ENCODE results near the gene ASGR2. TPM values are rescaled to one million over a fixed set of nuclear protein-coding genes. Genes with fewer than 3 reads are reported as not detected.

Gene ASGR2
- total RNA-seq, 1 donor from 2014 or later = 1.3 TPM

DNA sequence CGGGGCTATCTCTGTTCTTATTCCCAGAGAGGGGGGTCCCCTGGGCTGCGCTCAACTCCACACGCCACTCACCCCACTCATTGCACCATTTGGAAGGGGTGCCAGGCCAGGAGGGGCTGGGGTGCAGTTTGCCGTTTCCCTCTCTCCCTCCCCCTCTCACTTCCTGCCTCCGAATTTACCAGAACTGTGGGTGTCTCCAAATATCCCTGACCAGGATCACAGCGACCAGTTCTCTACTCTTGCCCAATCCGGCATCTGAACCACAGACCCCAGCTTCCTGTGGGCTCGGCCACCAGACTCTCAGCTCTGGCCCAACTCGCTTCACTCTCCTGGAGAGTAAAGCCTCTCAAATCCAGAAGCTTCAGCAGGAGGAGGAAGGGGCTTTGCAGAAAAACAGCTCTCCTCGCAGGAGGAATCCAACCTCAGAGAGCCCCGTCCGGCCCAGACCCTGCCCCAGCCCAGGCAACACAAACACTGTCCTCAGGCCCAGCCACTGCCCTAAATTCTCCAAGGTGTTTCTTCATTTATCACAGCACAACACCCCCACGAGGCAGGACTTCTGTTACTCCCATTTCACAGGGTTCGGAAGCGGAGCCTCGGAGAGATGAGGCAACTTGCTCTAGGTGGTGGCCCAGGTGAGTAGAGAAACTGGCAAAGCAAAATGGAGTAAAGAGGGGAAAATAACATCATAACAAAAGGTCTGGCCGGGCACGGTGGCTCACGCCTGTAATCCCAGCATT, 423 bp upstream of the ASGR2 start:
- no peaks in the 10 kb centered on the region for H3K36me3 ChIP-seq
- intact Hi-C loops (cut with DNase I) = no loop called here

DNA sequence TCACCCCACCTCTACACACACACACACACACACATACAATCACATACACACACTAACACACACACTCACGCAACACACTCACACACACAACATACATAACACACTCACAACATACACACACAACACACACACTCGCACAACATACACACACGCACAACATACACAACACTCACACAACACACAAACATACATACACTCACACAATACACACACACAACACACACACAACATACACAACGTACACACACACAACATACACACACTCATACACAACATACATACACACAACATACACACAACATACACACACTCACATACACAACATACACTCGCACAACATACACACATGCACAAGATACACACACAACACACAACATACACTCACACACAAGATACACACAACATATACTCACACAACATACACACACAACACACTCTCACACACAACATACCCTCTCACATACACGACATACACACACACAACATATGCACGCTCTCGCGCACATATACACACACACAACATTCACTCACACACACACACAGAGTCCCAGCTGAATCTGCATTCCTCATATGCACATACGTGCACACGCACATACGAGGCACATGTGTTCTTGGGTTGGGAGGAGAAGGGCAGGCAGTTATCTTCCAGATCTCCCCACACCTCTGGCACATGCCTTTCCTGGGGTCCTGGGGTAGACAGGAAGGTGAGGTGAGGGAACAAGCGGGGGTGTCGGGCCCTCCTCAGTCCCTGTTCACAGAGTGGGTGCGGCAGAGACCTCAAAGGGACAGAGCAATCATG, 1.1 kb downstream of the ASGR2 start:
- Histone ChIP-seq H3K9me3 (no peaks in the 10 kb centered on the region), H3K27ac (no peak overlapping the region), H3K27me3 (no peaks in the 10 kb centered on the region), H3K36me3 (no peaks in the 10 kb centered on the region), H3K4me3 (no peak overlapping the region), H3K4me1 (no peaks in the 10 kb centered on the region)
- DNase-seq (no peak), ATAC-seq (no peak)
- intact Hi-C loops (cut with DNase I) = no loop called here
- TF ChIP-seq, protein P1, sequence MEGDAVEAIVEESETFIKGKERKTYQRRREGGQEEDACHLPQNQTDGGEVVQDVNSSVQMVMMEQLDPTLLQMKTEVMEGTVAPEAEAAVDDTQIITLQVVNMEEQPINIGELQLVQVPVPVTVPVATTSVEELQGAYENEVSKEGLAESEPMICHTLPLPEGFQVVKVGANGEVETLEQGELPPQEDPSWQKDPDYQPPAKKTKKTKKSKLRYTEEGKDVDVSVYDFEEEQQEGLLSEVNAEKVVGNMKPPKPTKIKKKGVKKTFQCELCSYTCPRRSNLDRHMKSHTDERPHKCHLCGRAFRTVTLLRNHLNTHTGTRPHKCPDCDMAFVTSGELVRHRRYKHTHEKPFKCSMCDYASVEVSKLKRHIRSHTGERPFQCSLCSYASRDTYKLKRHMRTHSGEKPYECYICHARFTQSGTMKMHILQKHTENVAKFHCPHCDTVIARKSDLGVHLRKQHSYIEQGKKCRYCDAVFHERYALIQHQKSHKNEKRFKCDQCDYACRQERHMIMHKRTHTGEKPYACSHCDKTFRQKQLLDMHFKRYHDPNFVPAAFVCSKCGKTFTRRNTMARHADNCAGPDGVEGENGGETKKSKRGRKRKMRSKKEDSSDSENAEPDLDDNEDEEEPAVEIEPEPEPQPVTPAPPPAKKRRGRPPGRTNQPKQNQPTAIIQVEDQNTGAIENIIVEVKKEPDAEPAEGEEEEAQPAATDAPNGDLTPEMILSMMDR (IDR thresholded peaks at IDR 0.05) = no peak

More for the DNA sequence above, 423 bp upstream of the ASGR2 start:
- Histone ChIP-seq H3K9me3 (no peaks in the 10 kb centered on the region), H3K4me1 (no peaks in the 10 kb centered on the region), H3K27me3 (peaks cover 7% of the 10 kb centered on the region), H3K27ac (peak overlapping the region; percentile 9), H3K4me3 (no peak overlapping the region)
- DNase-seq (peak; percentile 64), ATAC-seq (peak; percentile 73)
- TF ChIP-seq, protein P1 (IDR thresholded peaks at IDR 0.05) = no peak

DNA sequence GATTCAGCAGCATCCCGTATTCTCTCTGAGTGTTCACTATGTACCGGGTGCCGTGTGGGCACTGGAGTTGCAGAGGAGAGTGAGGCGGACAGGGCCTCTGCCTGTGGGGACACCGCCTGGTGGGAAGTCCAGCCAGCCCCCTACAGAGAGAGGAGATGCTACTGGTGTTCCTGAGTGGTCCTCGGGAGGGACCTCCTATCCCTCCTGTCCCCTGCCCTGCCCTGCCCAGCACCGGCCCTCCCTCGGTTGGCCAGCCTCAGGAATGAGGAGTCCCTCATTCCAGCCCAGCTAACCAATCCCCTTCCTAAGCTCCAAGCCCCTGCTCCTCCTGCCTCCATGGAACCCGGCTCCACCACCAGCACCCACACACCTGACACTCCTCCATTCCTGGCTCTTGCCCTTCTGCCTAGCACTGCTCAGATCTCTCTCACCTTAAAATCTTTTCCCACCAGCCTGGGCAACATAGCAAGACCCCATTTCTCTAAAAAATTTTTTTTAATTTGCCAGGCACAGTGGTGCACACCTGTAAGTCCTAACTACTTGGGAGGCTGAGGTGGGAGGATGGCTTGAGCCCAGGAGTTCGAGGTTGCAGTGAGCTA, 2.0 kb downstream of the ASGR2 start:
- no peak for ATAC-seq
- no peaks in the 10 kb centered on the region for H3K27me3 ChIP-seq
- no peak overlapping the region for H3K4me3 ChIP-seq
- no peaks in the 10 kb centered on the region for H3K9me3 ChIP-seq
- DNase-seq = no peak
- no peak overlapping the region for H3K27ac ChIP-seq
- TF ChIP-seq, protein P1 (IDR thresholded peaks at IDR 0.05) = no peak
- intact Hi-C loops (cut with DNase I) = no loop called here
- H3K4me1 ChIP-seq = no peaks in the 10 kb centered on the region
- no peaks in the 10 kb centered on the region for H3K36me3 ChIP-seq

DNA sequence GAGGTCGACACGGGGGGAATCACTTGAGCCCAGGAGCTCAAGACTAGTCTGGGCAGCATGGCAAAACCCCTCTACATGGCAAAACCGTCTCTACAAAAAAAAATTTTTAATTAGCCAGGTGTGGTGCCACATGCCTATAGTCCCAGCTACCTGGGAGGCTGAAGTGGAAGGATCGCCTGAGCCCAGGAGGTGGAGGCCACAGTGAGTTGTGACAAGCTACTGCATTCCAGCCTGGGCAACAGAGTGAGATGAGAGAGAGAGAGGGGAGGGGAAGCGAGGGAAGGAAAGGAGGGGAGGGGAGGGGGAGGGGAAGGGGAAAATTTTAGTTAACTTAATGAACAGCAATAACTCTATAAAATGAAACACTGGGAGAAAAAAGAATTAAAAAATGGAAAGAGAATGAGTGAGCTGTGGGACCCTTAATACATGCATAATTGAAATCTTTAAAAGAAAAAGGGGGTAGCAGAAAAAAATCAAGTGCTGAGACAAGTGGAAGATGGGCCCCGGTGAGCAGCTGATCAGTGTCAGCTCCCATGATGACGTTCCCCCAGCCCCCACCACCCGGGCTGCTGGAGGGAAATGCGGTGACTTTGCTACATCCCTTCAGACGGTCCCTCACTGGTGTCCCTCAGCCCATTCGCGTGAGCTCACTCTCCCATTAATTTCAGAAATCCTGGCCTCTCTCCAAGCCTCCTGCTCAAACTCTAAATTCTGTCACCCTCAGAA, 2.7 kb downstream of the ASGR2 start:
- no peak for DNase-seq

More for the DNA sequence above, 2.7 kb downstream of the ASGR2 start:
- Histone ChIP-seq H3K27ac (no peak overlapping the region), H3K4me1 (no peaks in the 10 kb centered on the region), H3K4me3 (no peak overlapping the region), H3K36me3 (no peaks in the 10 kb centered on the region), H3K27me3 (no peaks in the 10 kb centered on the region), H3K9me3 (no peaks in the 10 kb centered on the region)
- TF ChIP-seq, protein P1 (IDR thresholded peaks at IDR 0.05) = no peak
- no peak for ATAC-seq
- intact Hi-C loops (cut with DNase I) = no loop called here

Measured in upper lobe of right lung (tissue), 1 donor.